ENCODE measurements around the gene PTPRM.

GRCh38 chr18:8276406-8276805 is 709.3 kb downstream of the PTPRM start:
- no peak for TF ChIP-seq ZBTB33 (IDR thresholded peaks at IDR 0.05; ENCODE audit: borderline replicate concordance, low read depth)
- no peak for TF ChIP-seq CTCF (IDR thresholded peaks at IDR 0.05)
- TF ChIP-seq SMC3 (IDR thresholded peaks at IDR 0.05; ENCODE audit: low read depth, low read length) = no peak
- no peak for TF ChIP-seq RFX5 (IDR thresholded peaks at IDR 0.05; ENCODE audit: low read length)
- no peak for TF ChIP-seq TCF12 (IDR thresholded peaks at IDR 0.05)
- TF ChIP-seq JUND (IDR thresholded peaks at IDR 0.05) = no peak
- no peak for TF ChIP-seq MAX (IDR thresholded peaks at IDR 0.05; ENCODE audit: low read depth)
- no peak for TF ChIP-seq CHD2 (IDR thresholded peaks at IDR 0.05; ENCODE audit: low read length, partially characterized antibody)
